Measurements from ENCODE around the gene LRP1.

LRP1 gene

GRCh38 chr12:57156701-57157403, 28.6 kb downstream of the LRP1 start:
- TF ChIP-seq, protein P1, sequence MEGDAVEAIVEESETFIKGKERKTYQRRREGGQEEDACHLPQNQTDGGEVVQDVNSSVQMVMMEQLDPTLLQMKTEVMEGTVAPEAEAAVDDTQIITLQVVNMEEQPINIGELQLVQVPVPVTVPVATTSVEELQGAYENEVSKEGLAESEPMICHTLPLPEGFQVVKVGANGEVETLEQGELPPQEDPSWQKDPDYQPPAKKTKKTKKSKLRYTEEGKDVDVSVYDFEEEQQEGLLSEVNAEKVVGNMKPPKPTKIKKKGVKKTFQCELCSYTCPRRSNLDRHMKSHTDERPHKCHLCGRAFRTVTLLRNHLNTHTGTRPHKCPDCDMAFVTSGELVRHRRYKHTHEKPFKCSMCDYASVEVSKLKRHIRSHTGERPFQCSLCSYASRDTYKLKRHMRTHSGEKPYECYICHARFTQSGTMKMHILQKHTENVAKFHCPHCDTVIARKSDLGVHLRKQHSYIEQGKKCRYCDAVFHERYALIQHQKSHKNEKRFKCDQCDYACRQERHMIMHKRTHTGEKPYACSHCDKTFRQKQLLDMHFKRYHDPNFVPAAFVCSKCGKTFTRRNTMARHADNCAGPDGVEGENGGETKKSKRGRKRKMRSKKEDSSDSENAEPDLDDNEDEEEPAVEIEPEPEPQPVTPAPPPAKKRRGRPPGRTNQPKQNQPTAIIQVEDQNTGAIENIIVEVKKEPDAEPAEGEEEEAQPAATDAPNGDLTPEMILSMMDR (IDR thresholded peaks at IDR 0.05), result no peak

DNA sequence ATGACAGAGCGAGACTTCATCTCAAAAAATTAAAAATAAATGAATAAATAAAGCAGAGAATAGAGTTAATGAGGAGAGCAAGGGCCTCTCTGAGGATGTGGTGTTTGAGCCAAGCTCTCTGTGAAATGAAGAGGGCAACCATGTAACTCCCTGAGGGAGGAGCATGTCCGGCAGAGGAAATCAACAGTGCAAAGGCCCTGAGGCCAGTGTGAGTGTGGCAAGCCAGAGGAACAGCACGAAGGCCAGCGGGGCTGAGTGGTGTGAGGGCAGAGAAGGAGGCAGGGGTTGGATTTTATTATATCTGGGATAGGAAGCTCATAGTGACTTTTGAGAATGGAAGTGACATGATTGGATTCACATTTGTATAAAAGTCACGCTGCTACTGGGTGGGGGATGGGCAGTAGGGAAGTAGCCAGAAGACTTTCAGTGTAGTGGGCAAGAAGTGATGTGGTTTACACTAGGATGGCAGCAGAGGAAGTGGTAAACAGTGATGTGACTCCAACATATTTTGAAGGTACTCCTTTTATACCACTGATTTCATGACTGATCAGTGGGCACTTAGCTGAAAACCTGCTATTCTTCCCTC, 29.4 kb downstream of the LRP1 start:
- TF ChIP-seq, protein P1 (IDR thresholded peaks at IDR 0.05), result no peak

DNA sequence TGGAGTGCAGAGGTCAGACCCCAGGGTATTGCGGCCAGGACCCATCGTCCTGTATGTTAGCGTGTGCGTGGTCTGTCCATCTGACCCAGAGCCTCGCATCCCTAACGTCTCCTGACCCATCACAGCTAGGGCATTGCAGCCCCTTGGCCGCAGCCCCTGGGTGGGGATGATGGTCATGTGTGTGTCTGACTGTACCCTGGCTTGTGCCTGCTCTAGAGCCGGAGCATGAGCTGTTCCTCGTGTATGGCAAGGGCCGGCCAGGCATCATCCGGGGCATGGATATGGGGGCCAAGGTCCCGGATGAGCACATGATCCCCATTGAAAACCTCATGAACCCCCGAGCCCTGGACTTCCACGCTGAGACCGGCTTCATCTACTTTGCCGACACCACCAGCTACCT, 29.9 kb downstream of the LRP1 start:
- TF ChIP-seq, protein P1 (IDR thresholded peaks at IDR 0.05), result no peak

DNA sequence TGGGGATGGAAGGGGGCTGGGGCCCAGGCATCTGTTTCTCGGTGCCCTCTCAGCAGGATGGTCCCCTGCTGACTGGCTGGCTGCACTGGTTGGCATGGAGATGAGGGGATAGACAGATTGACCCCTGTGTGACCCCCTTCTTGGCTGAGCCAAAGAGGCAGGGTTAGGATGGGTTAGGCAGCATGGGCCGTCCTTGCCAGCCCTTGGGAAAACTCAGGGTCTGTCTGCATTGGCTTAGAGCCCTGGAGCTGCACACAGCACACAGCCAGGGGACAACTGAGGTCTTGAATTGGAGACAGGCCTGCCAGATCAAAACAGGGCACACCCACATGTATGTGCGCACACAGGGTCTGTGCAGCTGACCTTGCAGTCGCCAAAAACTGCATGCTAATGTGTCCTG, 30.4 kb downstream of the LRP1 start:
- TF ChIP-seq, protein P1 (IDR thresholded peaks at IDR 0.05), result no peak

- TF ChIP-seq, protein P1 (IDR thresholded peaks at IDR 0.05), result no peak
Observed at GRCh38 chr12:57159311-57159710, 31.0 kb downstream of the LRP1 start.

DNA sequence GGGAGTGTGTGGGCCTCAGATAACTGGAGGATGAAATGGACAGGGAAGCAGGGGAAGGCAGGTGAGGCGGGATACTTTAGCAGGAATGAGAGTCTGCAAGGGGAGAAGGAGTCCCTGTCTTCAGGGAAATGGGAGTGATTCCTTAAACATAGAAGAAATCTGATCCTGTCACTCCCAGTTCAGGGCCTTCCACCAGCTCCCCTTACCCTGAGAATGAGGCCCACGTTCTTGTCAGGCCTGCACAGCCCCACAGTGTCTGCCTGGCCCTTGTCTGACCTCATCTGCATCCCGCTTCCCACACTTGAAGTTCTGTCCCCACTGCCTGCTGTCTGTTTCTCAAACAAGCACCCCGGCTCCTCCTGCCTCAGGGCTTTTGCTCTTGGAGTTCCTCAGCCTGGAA, 31.8 kb downstream of the LRP1 start:
- TF ChIP-seq, protein P1 (IDR thresholded peaks at IDR 0.05), result no peak

DNA sequence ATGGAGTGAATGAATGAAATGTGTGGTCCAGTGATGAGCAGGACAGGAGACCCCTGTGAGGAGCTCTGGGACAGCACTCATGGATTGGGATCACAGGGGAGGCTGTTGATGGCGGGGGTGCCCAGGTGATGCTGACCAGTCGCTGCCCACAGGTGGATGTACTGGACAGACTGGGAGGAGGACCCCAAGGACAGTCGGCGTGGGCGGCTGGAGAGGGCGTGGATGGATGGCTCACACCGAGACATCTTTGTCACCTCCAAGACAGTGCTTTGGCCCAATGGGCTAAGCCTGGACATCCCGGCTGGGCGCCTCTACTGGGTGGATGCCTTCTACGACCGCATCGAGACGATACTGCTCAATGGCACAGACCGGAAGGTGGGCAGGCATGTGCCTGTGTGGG, 32.5 kb downstream of the LRP1 start:
- TF ChIP-seq, protein P1 (IDR thresholded peaks at IDR 0.05), result no peak

Data from LNCAP (cell line).